ENCODE data around the gene NXN.

Gene NXN

DNA sequence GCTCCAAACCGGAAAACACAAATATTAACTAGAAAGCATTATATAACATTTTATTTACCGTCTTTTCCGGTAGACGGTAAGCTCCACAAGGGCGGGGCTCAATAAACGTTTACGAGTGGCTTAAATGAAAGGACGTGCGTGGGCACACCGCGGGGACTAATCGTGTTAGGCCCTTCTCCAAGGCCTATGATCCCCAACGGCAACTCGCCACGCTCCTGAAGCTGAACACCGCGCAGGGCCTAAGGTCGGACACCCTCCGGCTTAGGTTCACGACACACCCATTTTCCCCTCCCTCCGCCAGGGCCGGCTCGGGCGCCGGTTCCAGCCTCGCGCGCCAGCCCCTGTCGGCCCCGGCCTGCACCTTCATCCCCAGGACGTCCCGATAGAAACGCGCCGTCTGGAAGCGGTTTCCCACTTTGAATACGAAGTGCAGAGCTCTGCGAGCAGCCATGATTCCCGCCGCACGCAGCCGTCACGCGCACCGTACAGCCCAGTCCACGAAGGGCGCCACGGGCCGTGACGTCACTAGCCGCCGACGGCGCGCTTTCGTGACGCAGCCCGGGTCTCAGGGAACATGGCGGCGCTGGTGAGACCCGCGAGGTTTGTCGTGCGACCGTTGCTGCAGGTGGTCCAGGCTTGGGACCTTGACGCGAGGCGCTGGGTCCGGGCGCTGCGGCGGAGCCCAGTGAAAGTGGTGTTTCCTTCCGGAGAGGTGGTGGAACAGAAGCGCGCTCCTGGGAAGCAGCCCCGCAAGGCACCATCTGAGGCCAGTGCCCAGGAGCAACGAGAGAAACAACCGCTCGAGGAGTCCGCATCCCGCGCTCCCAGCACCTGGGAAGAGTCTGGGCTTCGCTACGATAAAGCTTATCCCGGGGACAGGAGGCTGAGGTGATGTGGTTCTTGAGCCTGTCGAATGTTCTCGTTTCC, 197.5 kb downstream of the NXN start, which contains the start of the genes GLOD4 and MRM3:
Gene GLOD4 (minus strand): TSS at position 476 of the 927 bp plus-strand sequence. CDS start 25 bp downstream, at position 451.
Gene MRM3 (plus strand): TSS at position 549 of the 927 bp plus-strand sequence. CDS start 26 bp downstream, at position 575.
- peak; percentile 50 for DNase-seq (ENCODE audit: low read depth)
- TF ChIP-seq, protein P1, sequence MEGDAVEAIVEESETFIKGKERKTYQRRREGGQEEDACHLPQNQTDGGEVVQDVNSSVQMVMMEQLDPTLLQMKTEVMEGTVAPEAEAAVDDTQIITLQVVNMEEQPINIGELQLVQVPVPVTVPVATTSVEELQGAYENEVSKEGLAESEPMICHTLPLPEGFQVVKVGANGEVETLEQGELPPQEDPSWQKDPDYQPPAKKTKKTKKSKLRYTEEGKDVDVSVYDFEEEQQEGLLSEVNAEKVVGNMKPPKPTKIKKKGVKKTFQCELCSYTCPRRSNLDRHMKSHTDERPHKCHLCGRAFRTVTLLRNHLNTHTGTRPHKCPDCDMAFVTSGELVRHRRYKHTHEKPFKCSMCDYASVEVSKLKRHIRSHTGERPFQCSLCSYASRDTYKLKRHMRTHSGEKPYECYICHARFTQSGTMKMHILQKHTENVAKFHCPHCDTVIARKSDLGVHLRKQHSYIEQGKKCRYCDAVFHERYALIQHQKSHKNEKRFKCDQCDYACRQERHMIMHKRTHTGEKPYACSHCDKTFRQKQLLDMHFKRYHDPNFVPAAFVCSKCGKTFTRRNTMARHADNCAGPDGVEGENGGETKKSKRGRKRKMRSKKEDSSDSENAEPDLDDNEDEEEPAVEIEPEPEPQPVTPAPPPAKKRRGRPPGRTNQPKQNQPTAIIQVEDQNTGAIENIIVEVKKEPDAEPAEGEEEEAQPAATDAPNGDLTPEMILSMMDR (IDR thresholded peaks at IDR 0.05; ENCODE audit: low read depth, low read length, missing control alignments): peak; percentile 4
- H3K4me3 ChIP-seq (ENCODE audit: low read depth, low read length): peak within 1 kb of the TSS; percentile 97

DNA sequence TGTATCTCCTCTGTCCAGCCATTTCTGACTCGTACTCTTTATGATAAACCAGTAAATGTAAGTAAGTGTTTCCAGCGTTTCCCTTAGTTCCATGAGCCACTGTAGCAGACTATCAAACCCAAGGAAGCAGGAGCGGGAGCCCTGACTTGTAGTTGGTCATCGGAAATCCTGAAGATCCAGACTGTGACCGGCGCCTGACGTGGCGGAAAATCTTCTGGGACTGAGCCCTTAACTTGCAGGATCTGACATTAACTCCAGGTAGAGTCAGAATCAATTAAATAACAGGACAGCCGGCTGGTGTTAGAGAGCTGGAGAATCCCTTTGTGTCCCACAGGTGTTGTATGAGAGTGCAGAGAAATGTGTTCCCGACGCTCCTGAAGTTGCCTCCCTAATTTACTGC, 201.5 kb downstream of the NXN start:
- DNase-seq (ENCODE audit: low read depth): no peak
- TF ChIP-seq, protein P1 (IDR thresholded peaks at IDR 0.05; ENCODE audit: low read depth, low read length, missing control alignments): no peak
- no peak overlapping the region for H3K4me3 ChIP-seq (ENCODE audit: low read depth, low read length)

DNA sequence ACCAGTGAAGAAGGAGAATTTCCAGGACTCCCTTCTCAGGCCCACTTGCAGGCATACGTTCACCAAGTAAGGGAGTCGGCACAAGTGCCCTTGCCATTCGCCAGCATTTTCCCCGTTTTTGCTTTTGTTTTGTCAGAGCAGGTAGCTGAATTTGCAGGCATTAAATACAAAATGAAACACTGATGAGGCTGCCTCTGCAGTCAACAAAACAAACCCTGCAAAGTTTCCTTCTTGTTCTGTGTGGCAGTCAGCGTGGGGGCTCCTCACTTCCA, 205.3 kb downstream of the NXN start:
- DNase-seq (ENCODE audit: low read depth): no peak
- TF ChIP-seq, protein P1 (IDR thresholded peaks at IDR 0.05; ENCODE audit: low read depth, low read length, missing control alignments): no peak
- no peak overlapping the region for H3K4me3 ChIP-seq (ENCODE audit: low read depth, low read length)

DNA sequence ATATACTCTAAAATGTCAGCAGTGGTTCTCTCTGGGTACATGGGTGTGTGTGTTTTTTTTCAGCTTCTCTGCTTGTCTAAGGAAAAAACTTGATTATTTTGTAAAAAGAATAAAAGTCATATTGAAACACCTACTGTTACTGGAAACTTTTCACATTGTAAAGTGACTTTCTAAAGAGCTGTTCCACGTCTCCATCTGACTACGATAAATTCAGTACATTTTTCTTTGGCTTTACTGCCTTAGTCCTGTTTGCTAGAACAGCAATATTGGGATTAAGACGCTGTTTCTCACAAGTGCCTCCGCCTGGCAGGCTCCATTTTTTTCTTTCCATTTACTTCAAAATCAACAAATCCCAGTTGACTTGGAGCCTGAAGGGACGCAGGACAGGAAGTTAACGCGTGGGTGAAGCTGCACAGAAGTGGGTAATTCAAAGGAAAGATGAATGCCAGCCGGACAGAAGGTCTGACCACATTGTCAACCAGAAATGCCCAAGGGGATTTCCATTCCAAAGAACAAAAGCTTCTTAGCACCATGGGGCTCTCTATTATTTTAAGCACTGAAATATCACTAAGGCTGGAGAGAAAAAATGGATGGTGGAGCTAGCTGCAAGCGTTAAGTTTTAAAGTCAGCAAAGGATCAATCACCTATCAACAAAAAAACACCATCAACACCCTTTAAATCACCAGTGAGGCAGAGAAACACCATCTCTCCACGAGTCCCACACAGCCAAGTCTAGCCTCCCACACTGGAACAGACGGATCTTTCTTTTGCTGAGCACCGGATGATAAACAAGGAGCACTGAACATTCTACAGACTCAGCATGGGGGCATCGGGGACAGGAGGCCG, 205.9 kb downstream of the NXN start:
- no peak for DNase-seq (ENCODE audit: low read depth)
- TF ChIP-seq, protein P1 (IDR thresholded peaks at IDR 0.05; ENCODE audit: low read depth, low read length, missing control alignments): no peak
- no peak overlapping the region for H3K4me3 ChIP-seq (ENCODE audit: low read depth, low read length)

DNA sequence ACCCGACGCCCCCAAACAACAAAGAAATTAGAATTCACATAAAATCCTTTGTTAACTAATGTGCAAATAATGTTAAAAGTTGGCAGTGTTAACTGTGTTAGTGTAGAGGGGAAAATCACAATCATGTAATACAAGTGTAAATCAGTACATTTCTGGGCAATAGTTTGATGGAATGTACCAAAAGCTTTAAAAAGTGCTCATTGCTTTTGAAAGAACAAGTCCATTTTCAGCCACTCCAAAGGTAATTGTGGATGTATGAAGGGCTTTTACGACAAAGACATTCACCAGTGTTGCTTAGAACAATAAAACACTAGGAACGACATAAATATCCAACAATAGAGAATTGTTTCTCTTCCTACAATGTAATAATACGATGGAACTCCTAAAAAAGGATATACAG, 206.6 kb downstream of the NXN start:
- H3K4me3 ChIP-seq (ENCODE audit: low read depth, low read length): no peak overlapping the region
- TF ChIP-seq, protein P1 (IDR thresholded peaks at IDR 0.05; ENCODE audit: low read depth, low read length, missing control alignments): no peak
- no peak for DNase-seq (ENCODE audit: low read depth)

DNA sequence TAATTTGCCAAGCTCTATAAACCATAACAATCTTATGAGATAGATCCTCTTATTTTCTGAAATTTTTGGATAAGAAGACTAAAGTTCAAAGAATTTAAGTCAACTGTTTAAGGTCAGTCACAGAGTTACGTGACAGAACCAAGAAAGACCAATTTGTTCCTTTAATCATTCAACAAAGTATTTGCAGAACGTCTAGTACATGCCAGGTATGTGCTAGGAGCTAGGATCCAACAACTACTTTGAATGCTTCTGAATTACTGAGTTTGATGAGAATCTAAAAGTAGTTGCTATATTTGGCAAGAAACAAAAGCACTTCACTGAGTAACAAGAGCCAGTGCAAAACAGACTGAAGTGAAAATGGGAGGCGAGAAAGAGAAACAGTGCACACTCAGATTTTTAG, 212.5 kb downstream of the NXN start:
- H3K4me3 ChIP-seq (ENCODE audit: low read depth, low read length): no peak overlapping the region
- DNase-seq (ENCODE audit: low read depth): no peak
- TF ChIP-seq, protein P1 (IDR thresholded peaks at IDR 0.05; ENCODE audit: low read depth, low read length, missing control alignments): no peak

Data from GM12864 (cell line).